HL-60 (cell line): ENCODE data around the gene RSPO4.
"Not testable (repeated sequence)": the region's sequence is repeated elsewhere in the genome, so short reads cannot be mapped to it uniquely, and the experiment has no call there.

ENCODE experiments used
- DNase-seq, 2 experiments: peaks; one replicate each; pipeline ENCODE4 v3.0.0-alpha.2; 2010 to 2020; ENCODE audit warnings: low read depth in 1 of 2, low spot score in 1 of 2
- H3K27ac ChIP-seq: fragments of 250-450 bp; sonication (Bioruptor Pico); replicated peaks from 2 replicates; pipeline ENCODE4 v1.5.1; 2020; ENCODE audit warnings: mild to moderate bottlenecking, moderate library complexity
- H3K27me3 ChIP-seq: fragments of 250-450 bp; sonication (Bioruptor Pico); 2 replicates; pipeline ENCODE4 v1.5.1; 2021; ENCODE audit warnings: mild to moderate bottlenecking, moderate library complexity; ENCODE audit not compliant: insufficient read depth, poor library complexity, severe bottlenecking
- H3K4me3 ChIP-seq: replicated peaks from 2 replicates; pipeline ENCODE4 v1.5.1; 2011; ENCODE audit warnings: mild to moderate bottlenecking, control low read depth, low read length; ENCODE audit not compliant: insufficient read depth
- GABPA ChIP-seq: IDR thresholded peaks from 2 replicates; pipeline ENCODE4 v1.6.1; 2012; ENCODE audit warnings: low read depth
- POLR2AphosphoS5 ChIP-seq: IDR thresholded peaks from 2 replicates; pipeline ENCODE4 v1.6.1; 2012; ENCODE audit warnings: low read depth
- SPI1 ChIP-seq: IDR thresholded peaks from 2 replicates; pipeline ENCODE4 v1.6.1; 2012; ENCODE audit warnings: low read depth, mild to moderate bottlenecking, borderline replicate concordance
- TF ChIP-seq, protein P1 (sequence below): IDR thresholded peaks from 2 replicates; pipeline ENCODE4 v1.6.1; 2012; ENCODE audit warnings: low read depth; ENCODE audit not compliant: insufficient replicate concordance
- TF ChIP-seq, protein P2 (sequence below): IDR thresholded peaks from one replicate; pipeline ENCODE4 v1.5.1; 2011; ENCODE audit warnings: low read length, control low read depth, inconsistent platforms; ENCODE audit not compliant: insufficient read depth

The RSPO4 gene

DNA sequence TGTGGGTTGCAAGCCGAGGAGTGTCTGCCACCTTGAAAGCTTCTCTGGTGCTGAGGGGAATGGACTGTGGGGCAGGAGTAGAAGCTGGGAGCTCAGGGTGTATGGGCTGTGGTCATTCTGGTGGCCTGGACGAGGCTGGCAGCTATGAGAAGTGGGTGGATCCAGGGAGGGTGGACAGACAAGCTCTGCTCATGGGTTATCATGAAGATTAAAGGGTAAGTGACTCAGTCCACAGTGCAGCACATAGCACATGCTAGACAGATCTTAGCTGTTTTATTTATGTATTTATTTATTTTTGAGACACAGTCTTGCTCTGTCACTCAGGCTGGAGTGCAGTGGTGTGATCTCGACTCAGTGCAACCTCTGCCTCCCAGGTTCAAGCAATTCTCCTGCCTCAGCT, 13.8 kb downstream of the RSPO4 start:
- TF ChIP-seq, protein P1, sequence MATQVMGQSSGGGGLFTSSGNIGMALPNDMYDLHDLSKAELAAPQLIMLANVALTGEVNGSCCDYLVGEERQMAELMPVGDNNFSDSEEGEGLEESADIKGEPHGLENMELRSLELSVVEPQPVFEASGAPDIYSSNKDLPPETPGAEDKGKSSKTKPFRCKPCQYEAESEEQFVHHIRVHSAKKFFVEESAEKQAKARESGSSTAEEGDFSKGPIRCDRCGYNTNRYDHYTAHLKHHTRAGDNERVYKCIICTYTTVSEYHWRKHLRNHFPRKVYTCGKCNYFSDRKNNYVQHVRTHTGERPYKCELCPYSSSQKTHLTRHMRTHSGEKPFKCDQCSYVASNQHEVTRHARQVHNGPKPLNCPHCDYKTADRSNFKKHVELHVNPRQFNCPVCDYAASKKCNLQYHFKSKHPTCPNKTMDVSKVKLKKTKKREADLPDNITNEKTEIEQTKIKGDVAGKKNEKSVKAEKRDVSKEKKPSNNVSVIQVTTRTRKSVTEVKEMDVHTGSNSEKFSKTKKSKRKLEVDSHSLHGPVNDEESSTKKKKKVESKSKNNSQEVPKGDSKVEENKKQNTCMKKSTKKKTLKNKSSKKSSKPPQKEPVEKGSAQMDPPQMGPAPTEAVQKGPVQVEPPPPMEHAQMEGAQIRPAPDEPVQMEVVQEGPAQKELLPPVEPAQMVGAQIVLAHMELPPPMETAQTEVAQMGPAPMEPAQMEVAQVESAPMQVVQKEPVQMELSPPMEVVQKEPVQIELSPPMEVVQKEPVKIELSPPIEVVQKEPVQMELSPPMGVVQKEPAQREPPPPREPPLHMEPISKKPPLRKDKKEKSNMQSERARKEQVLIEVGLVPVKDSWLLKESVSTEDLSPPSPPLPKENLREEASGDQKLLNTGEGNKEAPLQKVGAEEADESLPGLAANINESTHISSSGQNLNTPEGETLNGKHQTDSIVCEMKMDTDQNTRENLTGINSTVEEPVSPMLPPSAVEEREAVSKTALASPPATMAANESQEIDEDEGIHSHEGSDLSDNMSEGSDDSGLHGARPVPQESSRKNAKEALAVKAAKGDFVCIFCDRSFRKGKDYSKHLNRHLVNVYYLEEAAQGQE = no peak
- TF ChIP-seq POLR2AphosphoS5 (no peak), GABPA (no peak), SPI1 (no peak)
- TF ChIP-seq, protein P2, sequence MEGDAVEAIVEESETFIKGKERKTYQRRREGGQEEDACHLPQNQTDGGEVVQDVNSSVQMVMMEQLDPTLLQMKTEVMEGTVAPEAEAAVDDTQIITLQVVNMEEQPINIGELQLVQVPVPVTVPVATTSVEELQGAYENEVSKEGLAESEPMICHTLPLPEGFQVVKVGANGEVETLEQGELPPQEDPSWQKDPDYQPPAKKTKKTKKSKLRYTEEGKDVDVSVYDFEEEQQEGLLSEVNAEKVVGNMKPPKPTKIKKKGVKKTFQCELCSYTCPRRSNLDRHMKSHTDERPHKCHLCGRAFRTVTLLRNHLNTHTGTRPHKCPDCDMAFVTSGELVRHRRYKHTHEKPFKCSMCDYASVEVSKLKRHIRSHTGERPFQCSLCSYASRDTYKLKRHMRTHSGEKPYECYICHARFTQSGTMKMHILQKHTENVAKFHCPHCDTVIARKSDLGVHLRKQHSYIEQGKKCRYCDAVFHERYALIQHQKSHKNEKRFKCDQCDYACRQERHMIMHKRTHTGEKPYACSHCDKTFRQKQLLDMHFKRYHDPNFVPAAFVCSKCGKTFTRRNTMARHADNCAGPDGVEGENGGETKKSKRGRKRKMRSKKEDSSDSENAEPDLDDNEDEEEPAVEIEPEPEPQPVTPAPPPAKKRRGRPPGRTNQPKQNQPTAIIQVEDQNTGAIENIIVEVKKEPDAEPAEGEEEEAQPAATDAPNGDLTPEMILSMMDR = no peak
- no peak for DNase-seq
- Histone ChIP-seq H3K27me3 (no peaks in the 10 kb centered on the region), H3K4me3 (no peak overlapping the region), H3K27ac (no peak overlapping the region)

DNA sequence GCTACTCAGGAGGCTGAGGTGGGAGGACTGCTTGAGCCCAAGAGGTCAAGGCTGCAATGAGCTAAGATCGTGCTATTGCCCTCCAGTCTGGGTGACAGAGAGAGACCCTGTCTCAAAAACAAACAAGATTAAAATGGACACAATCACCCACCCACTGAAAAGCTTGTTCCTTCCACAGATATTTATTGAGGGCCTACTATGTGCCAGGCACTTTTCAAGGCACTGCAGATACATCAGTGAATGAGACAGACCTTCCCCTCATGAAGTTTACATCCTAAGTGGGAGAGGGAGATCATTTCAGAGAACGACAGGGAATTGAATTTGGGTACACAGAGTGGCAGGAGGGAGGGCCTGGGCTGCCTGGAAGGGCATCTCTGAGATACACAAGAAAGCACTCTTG, 14.4 kb downstream of the RSPO4 start:
- Histone ChIP-seq H3K4me3 (no peak overlapping the region), H3K27ac (no peak overlapping the region), H3K27me3 (no peaks in the 10 kb centered on the region)
- TF ChIP-seq SPI1 = no peak
- TF ChIP-seq POLR2AphosphoS5 = no peak
- no peak for DNase-seq

DNA sequence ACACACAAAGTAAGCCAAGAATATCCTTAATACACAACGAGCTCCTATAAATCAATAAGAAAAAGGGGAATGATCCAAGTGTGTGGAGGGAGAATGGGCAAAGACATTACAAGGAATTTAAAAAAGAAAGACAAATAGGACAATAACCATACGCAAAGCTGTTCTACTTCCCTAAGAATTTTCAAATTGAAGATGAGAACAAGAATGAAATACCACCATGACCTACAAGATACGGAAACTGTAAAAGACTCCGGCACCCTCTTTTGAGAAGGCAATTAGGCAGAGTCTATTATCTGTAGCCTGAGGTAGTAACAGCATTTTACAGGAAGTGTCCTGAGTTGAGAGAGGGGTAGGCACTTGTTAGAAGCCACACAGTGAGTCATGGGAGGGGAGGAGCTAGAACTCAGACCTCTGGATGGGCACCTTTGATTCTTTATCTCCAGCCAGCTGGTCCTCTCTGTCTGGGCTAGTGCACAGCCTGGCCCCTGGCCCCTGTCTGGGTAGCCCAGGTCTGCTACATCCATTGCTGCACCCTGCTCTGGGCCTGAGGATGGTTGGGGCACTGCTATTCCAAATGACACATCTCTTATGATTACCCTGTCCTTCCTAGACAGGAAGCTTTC, 15.3 kb downstream of the RSPO4 start:
- no peak for DNase-seq
- Histone ChIP-seq H3K4me3 (no peak overlapping the region), H3K27me3 (no peaks in the 10 kb centered on the region), H3K27ac (no peak overlapping the region)
- no peak for TF ChIP-seq POLR2AphosphoS5
- TF ChIP-seq, protein P2 = no peak
- no peak for TF ChIP-seq SPI1
- TF ChIP-seq GABPA = no peak
- TF ChIP-seq, protein P1 = no peak

DNA sequence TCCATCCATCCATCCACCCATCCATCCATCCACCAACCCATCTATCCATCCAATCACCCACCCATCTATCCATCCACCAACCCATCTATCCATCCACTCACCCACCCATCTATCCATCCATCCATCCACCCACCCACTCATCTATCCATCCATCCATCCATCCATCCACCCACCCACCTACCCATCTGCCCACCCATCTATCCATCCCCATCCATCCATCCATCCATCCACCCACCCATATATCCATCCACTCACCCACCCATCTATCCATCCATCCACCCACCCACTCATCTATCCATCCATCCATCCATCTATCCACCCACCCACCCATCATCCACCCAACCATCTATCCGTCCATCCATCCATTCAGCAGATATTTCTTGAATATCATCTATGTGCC, 17.1 kb downstream of the RSPO4 start:
- not testable (repeated sequence) for H3K27me3 ChIP-seq, H3K27ac ChIP-seq, H3K4me3 ChIP-seq, DNase-seq

DNA sequence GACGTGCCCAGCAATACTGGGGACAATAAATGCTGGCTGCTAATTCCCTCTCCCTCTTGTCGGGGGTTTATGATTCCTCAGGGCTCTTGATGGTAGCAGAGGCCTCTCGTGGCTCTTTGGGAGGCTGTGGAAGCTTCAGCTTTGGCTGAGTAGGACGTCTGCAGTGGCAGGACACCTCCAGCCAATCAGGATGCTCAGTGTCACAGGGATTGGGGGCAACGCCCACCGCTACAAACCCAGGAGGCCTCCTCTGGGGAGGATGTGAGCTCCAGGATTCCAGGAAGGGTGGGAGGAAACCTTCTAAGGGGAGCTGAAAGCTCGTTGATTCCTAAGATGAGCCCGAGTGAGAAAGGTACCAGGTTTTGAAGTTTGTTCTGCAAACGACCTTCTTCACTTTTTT, 19.4 kb downstream of the RSPO4 start:
- Histone ChIP-seq H3K27me3 (no peaks in the 10 kb centered on the region), H3K4me3 (no peak overlapping the region), H3K27ac (no peak overlapping the region)
- no peak for TF ChIP-seq POLR2AphosphoS5
- no peak for TF ChIP-seq GABPA
- TF ChIP-seq, protein P1 = no peak
- no peak for TF ChIP-seq SPI1
- TF ChIP-seq, protein P2 = no peak
- no peak for DNase-seq
